MCF 10A (cell line): ENCODE results near the gene PRDM2. TPM values are rescaled to one million over a fixed set of nuclear protein-coding genes. Genes with fewer than 3 reads are reported as not detected.

Experiments
- BruUV-seq: library from RNA; stranded (reverse); fragments of 400-500 nt; replicated peaks from 2 replicates; lab custom pipeline; 2021; lab: Mats Ljungman, UMichigan
- CTCF ChIA-PET: fragments of 300-600 bp; sonication (Branson Sonifier 250); formaldehyde crosslinking; extraction: SDS; loops from one replicate; lab custom pipeline; 2021; ENCODE audit warnings: antibody characterized with exemption, inconsistent platforms; lab: Yijun Ruan, JAX
- POLR2A ChIA-PET: fragments of 300-600, 350-650 bp; sonication (Branson Sonifier 250); formaldehyde crosslinking; extraction: SDS; loops from one replicate; lab custom pipeline; 2020; ENCODE audit warnings: antibody characterized with exemption, inconsistent platforms; lab: Yijun Ruan, JAX
- DNase-seq: peaks from one replicate; pipeline ENCODE4 v3.0.0-alpha.2; 2018; ENCODE audit not compliant: unreplicated experiment
- H3K27ac Mint-ChIP-seq: one replicate; pipeline ENCODE4 v1.8.0; 2022; ENCODE audit warnings: mild to moderate bottlenecking, low read depth, mixed read lengths; ENCODE audit not compliant: unreplicated experiment
- H3K27me3 Mint-ChIP-seq: one replicate; pipeline ENCODE4 v1.8.0; 2022; ENCODE audit warnings: mixed read lengths; ENCODE audit not compliant: insufficient read depth, unreplicated experiment
- H3K36me3 Mint-ChIP-seq: one replicate; pipeline ENCODE4 v1.8.0; 2022; ENCODE audit warnings: mild to moderate bottlenecking, moderate library complexity, mixed read lengths; ENCODE audit not compliant: insufficient read depth, unreplicated experiment
- H3K4me1 Mint-ChIP-seq: one replicate; pipeline ENCODE4 v1.8.0; 2022; ENCODE audit warnings: mixed read lengths; ENCODE audit not compliant: insufficient read depth, unreplicated experiment
- H3K4me3 Mint-ChIP-seq: one replicate; pipeline ENCODE4 v1.8.0; 2022; ENCODE audit warnings: mild to moderate bottlenecking, moderate library complexity, mixed read lengths; ENCODE audit not compliant: unreplicated experiment
- H3K9me3 Mint-ChIP-seq: one replicate; pipeline ENCODE4 v1.8.0; 2022; ENCODE audit warnings: mixed read lengths; ENCODE audit not compliant: unreplicated experiment
- CTCF ChIP-seq: fragments of 200-600 bp; IDR thresholded peaks from one replicate; pipeline ENCODE4 v1.8.0; 2022; ENCODE audit warnings: antibody characterized with exemption, mild to moderate bottlenecking; ENCODE audit not compliant: unreplicated experiment
- intact Hi-C: fragments of 100-400 bp; cut with micrococcal nuclease; formaldehyde crosslinking; loops from 2 replicates; pipeline ENCODE4 v1.14.1; 2022
- total RNA-seq: library from RNA; stranded (reverse); gene quantifications from 2 replicates; pipeline ENCODE4 v1.2.3, GENCODE V29; 2022

The PRDM2 gene
- total RNA-seq, 1 experiment from 2014 or later: 26.6 TPM

- DNase-seq: no peak
- ChIA-PET POLR2A (interaction anchor here (0.7 to 1.1 kb wide), 3 partner anchors 47 to 102 kb away, joined by 3 read pairs; no protein-coding TSS in a partner anchor), CTCF (no interaction called here)
- H3K4me1 Mint-ChIP-seq: peaks cover 18% of the 10 kb centered on the region
- H3K4me3 Mint-ChIP-seq: no peak overlapping the region
- no peaks in the 10 kb centered on the region for H3K36me3 Mint-ChIP-seq
- no peak for TF ChIP-seq CTCF
- no TSS peak for BruUV-seq
- no peak overlapping the region for H3K27ac Mint-ChIP-seq
- no peaks in the 10 kb centered on the region for H3K27me3 Mint-ChIP-seq
- peaks cover 11% of the 10 kb centered on the region for H3K9me3 Mint-ChIP-seq
- intact Hi-C loops: no loop called here
These were observed 2.6 kb downstream of the PRDM2 start for GRCh38 chr1:13702425-13703127.

GRCh38 chr1:13703128-13703513, 3.1 kb downstream of the PRDM2 start:
- no peak for TF ChIP-seq CTCF
- POLR2A ChIA-PET: interaction anchor here (0.7 to 1.1 kb wide), 2 partner anchors 47 to 101 kb away, joined by 3 read pairs; no protein-coding TSS in a partner anchor
- H3K27ac Mint-ChIP-seq: no peak overlapping the region
- intact Hi-C loops: no loop called here
- no peak overlapping the region for H3K4me3 Mint-ChIP-seq
- no peaks in the 10 kb centered on the region for H3K27me3 Mint-ChIP-seq
- H3K9me3 Mint-ChIP-seq: peaks cover 7% of the 10 kb centered on the region
- DNase-seq: no peak
- H3K4me1 Mint-ChIP-seq: peaks cover 18% of the 10 kb centered on the region
- CTCF ChIA-PET: no interaction called here
- H3K36me3 Mint-ChIP-seq: no peaks in the 10 kb centered on the region
- BruUV-seq: no TSS peak

- H3K4me1 Mint-ChIP-seq: peaks cover 18% of the 10 kb centered on the region
- no peak for TF ChIP-seq CTCF
- H3K36me3 Mint-ChIP-seq: no peaks in the 10 kb centered on the region
- ChIA-PET POLR2A (interaction anchor here (1.1 kb wide), 1 partner anchor 46 kb away, joined by 3 read pairs; no protein-coding TSS in a partner anchor), CTCF (interaction anchor here (0.6 to 1.0 kb wide), 2 partner anchors 8 to 55 kb away, joined by 3 to 6 read pairs; no protein-coding TSS in a partner anchor)
- no peak for DNase-seq
- no peak overlapping the region for H3K4me3 Mint-ChIP-seq
- BruUV-seq: no TSS peak
- intact Hi-C loops: no loop called here
- no peak overlapping the region for H3K27ac Mint-ChIP-seq
- peaks cover 7% of the 10 kb centered on the region for H3K9me3 Mint-ChIP-seq
- H3K27me3 Mint-ChIP-seq: no peaks in the 10 kb centered on the region
These were observed 3.8 kb downstream of the PRDM2 start for GRCh38 chr1:13703558-13704490.

- peaks cover 6% of the 10 kb centered on the region for H3K36me3 Mint-ChIP-seq
- POLR2A ChIA-PET: no interaction called here
- H3K4me1 Mint-ChIP-seq: peaks cover 13% of the 10 kb centered on the region
- BruUV-seq: no TSS peak
- DNase-seq: no peak
- no peaks in the 10 kb centered on the region for H3K9me3 Mint-ChIP-seq
- no peak overlapping the region for H3K27ac Mint-ChIP-seq
- no peak overlapping the region for H3K4me3 Mint-ChIP-seq
- CTCF ChIA-PET: interaction anchor here (2.4 kb wide), 1 partner anchor 19 kb away, joined by 11 read pairs; no protein-coding TSS in a partner anchor
- TF ChIP-seq CTCF: no peak
- H3K27me3 Mint-ChIP-seq: no peaks in the 10 kb centered on the region
- intact Hi-C loops: no loop called here
These were observed 6.1 kb downstream of the PRDM2 start for GRCh38 chr1:13706046-13706445.
